ENCODE results near the gene NSUN6. TPM values are rescaled to one million over a fixed set of nuclear protein-coding genes. Genes with fewer than 3 reads are reported as not detected.

Gene NSUN6
- polyA plus RNA-seq, 1 experiment = 2.7 TPM

DNA sequence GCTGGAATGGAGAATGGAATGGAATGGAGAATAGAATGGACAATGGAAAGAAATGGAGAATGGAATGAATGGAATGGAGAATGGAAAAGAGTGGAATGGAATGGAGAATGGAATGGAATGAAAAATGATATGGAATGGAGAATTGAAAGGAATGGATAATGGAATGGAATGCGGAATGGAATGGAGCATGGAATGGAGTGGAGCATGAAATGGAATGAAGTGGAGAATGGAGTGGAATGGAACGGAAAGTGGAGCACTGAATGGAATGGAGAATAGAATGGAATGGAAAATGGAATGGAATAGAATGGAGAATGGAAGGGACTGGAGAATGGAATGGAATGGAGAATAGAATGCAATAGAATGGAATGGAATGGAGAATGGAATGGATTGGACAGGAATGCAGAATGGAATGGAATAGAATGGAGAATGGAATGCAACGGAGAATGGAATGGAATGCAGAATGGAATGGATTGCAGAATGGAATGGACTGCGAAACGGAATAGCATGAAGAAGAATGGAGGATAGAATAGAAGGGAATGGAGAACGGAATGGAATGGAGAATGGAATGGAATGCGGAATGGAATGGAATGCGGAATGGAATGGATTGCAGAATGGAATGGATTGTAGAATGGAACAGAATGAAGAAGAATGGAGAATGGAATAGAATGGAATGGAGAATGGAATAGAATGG is 89.4 kb downstream of the NSUN6 start:
- H3K4me3 ChIP-seq (ENCODE audit: low read depth, low read length) = no peak overlapping the region
- TF ChIP-seq, protein P1, sequence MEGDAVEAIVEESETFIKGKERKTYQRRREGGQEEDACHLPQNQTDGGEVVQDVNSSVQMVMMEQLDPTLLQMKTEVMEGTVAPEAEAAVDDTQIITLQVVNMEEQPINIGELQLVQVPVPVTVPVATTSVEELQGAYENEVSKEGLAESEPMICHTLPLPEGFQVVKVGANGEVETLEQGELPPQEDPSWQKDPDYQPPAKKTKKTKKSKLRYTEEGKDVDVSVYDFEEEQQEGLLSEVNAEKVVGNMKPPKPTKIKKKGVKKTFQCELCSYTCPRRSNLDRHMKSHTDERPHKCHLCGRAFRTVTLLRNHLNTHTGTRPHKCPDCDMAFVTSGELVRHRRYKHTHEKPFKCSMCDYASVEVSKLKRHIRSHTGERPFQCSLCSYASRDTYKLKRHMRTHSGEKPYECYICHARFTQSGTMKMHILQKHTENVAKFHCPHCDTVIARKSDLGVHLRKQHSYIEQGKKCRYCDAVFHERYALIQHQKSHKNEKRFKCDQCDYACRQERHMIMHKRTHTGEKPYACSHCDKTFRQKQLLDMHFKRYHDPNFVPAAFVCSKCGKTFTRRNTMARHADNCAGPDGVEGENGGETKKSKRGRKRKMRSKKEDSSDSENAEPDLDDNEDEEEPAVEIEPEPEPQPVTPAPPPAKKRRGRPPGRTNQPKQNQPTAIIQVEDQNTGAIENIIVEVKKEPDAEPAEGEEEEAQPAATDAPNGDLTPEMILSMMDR (IDR thresholded peaks at IDR 0.05; ENCODE audit: insufficient read depth, low read depth, low read length) = no peak
- no peaks in the 10 kb centered on the region for H3K27me3 ChIP-seq (ENCODE audit: control insufficient read depth, insufficient read depth, low read length)
- no peak for DNase-seq (ENCODE audit: low read depth)
- no peaks in the 10 kb centered on the region for H3K36me3 ChIP-seq (ENCODE audit: control insufficient read depth, insufficient read depth, low read length)
- POLR2A ChIA-PET = no interaction called here
- CTCF ChIA-PET = no interaction called here

DNA sequence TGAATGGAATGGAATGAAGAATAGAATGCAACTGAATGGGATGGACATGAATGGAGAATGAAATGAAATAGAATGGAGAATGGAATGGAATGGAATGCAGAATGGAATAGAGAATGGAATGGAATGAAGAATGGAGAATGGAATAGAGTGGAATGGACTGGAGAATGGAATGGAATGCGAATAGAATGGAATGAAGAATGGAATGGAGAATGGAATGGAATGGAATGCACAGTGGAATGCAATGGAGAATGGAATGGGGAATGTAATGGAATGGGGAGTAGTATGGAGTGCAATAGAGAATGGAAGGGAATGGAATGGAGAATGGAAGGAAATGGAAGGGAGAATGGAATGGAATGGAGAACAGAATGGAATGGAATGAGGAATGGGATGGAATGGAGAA is 93.4 kb downstream of the NSUN6 start:
- no peaks in the 10 kb centered on the region for H3K36me3 ChIP-seq (ENCODE audit: control insufficient read depth, insufficient read depth, low read length)
- H3K27me3 ChIP-seq (ENCODE audit: control insufficient read depth, insufficient read depth, low read length) = no peaks in the 10 kb centered on the region
- POLR2A ChIA-PET = no interaction called here
- H3K4me3 ChIP-seq (ENCODE audit: low read depth, low read length) = no peak overlapping the region
- no peak for DNase-seq (ENCODE audit: low read depth)
- CTCF ChIA-PET = no interaction called here
- TF ChIP-seq, protein P1 (IDR thresholded peaks at IDR 0.05; ENCODE audit: insufficient read depth, low read depth, low read length) = no peak

DNA sequence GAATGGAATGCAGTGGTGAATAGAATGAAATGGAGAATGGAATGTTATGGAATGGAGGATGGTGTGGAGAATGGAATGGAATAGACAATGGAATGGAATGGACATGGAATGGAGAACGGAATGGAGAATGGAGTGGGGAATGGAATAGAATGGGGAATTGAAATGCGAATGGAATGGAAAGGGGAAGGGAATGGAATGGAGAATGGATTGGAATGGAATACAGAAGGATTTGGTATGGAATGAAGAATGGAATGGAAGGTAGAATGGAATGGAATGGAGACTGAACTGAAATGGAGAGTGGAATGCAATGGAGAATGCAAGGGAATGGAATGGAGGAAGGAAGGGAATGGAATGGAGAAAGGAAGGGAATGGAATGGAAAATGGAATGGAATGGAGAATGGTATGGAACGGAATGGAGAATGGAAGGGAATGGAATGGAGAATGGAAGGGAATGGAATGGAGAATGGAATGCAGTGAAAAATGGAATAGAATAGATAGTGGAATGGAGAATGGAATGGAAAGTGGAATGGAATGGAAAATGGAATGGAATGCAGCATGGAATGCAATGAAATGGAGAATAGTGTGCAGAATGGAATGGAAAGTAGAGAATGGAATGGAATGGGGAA is 94.8 kb downstream of the NSUN6 start:
- Histone ChIP-seq H3K36me3 (ENCODE audit: control insufficient read depth, insufficient read depth, low read length) (no peaks in the 10 kb centered on the region), H3K27me3 (ENCODE audit: control insufficient read depth, insufficient read depth, low read length) (no peaks in the 10 kb centered on the region), H3K4me3 (ENCODE audit: low read depth, low read length) (no peak overlapping the region)
- TF ChIP-seq, protein P1 (IDR thresholded peaks at IDR 0.05; ENCODE audit: insufficient read depth, low read depth, low read length) = no peak
- DNase-seq (ENCODE audit: low read depth) = no peak
- CTCF ChIA-PET = no interaction called here
- POLR2A ChIA-PET = no interaction called here

DNA sequence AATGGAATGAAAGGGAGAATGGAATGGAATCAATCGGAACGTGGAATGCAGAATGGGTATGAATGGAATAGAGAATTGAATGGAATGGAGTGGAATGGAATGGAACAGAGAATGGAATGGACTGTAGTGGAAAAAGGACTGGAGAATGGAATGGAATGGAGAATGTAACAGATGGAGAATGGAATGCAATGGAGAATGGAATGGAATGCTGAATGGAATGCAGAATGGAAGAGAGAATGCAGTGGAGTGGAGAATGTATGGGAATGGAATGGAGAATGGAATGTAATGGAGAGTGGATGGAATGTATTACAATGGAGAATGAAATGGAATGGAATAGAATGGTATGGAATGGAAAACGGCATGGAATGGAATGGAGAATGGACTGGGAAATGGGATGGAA is 96.9 kb downstream of the NSUN6 start:
- CTCF ChIA-PET = no interaction called here
- Histone ChIP-seq H3K4me3 (ENCODE audit: low read depth, low read length) (no peak overlapping the region), H3K27me3 (ENCODE audit: control insufficient read depth, insufficient read depth, low read length) (no peaks in the 10 kb centered on the region), H3K36me3 (ENCODE audit: control insufficient read depth, insufficient read depth, low read length) (no peaks in the 10 kb centered on the region)
- no peak for DNase-seq (ENCODE audit: low read depth)
- POLR2A ChIA-PET = no interaction called here
- TF ChIP-seq, protein P1 (IDR thresholded peaks at IDR 0.05; ENCODE audit: insufficient read depth, low read depth, low read length) = no peak

DNA sequence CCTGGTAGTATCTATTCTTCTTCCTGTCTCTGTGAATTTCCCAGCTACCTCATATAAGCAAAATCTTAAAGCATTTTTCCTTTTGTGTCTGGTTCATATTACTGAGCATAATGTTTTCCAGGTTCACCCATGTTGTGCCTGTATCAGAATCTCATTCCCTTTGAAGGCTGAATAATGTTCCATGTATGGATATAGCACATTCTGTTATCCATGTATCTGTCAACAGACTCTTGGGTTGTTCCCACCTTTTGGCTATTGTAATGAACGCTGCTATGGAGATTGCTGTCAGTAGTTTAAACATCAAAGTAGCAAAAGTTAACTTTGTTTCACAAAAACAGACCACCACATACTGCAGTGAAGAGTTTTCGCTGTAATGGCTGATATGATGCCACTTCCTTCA is 99.9 kb downstream of the NSUN6 start:
- DNase-seq (ENCODE audit: low read depth) = no peak
- H3K27me3 ChIP-seq (ENCODE audit: control insufficient read depth, insufficient read depth, low read length) = no peaks in the 10 kb centered on the region
- ChIA-PET POLR2A (no interaction called here), CTCF (no interaction called here)
- TF ChIP-seq, protein P1 (IDR thresholded peaks at IDR 0.05; ENCODE audit: insufficient read depth, low read depth, low read length) = no peak
- no peaks in the 10 kb centered on the region for H3K36me3 ChIP-seq (ENCODE audit: control insufficient read depth, insufficient read depth, low read length)
- H3K4me3 ChIP-seq (ENCODE audit: low read depth, low read length) = no peak overlapping the region
